Fibroblast of skin of left biceps (primary cell): ENCODE data around the gene IKZF3.
"Not testable (repeated sequence)": the region's sequence is repeated elsewhere in the genome, so short reads cannot be mapped to it uniquely, and the experiment has no call there.

ENCODE experiments used
- DNase-seq, 2 experiments: peaks; one replicate each; pipeline ENCODE4 v3.0.0-alpha.2; 2013; ENCODE audit warnings: low read depth in 2 of 2

IKZF3 gene

GRCh38 chr17:39739885-39740356 is 124.2 kb downstream of the IKZF3 start:
- no peak for DNase-seq

GRCh38 chr17:39738983-39739884 is 124.9 kb downstream of the IKZF3 start:
- no peak for DNase-seq

GRCh38 chr17:39738568-39738901 is 125.6 kb downstream of the IKZF3 start:
- no peak for DNase-seq

- no peak for DNase-seq
Measured at GRCh38 chr17:39737760-39738567, 126.1 kb downstream of the IKZF3 start, which contains the start of gene GRB7. Gene GRB7 (plus strand): TSS chr17:39737938. CDS start chr17:39742302, 4,364 bp downstream.

- DNase-seq, result no peak
Measured at GRCh38 chr17:39737206-39737759, 126.8 kb downstream of the IKZF3 start.

GRCh38 chr17:39736319-39737165 is 127.6 kb downstream of the IKZF3 start:
- no peak for DNase-seq

- no peak for DNase-seq
Measured at GRCh38 chr17:39735882-39736281, 128.2 kb downstream of the IKZF3 start.

GRCh38 chr17:39732586-39732985 is 131.5 kb downstream of the IKZF3 start:
- no peak for DNase-seq

- DNase-seq, result peak; percentile 38 to 47
Measured at GRCh38 chr17:39730095-39730921, 133.8 kb downstream of the IKZF3 start, which contains the start of gene MIEN1. Gene MIEN1 (minus strand): TSS chr17:39730532. CDS start chr17:39730495, 37 bp downstream.

GRCh38 chr17:39729280-39729851 is 134.7 kb downstream of the IKZF3 start:
- no peak for DNase-seq

GRCh38 chr17:39727556-39727955 is 136.6 kb downstream of the IKZF3 start:
- no peak for DNase-seq

- no peak for DNase-seq
Measured at GRCh38 chr17:39726617-39727016, 137.5 kb downstream of the IKZF3 start.

GRCh38 chr17:39725923-39726322 is 138.2 kb downstream of the IKZF3 start:
- DNase-seq, result not testable (repeated sequence)

GRCh38 chr17:39724731-39725130 is 139.4 kb downstream of the IKZF3 start:
- no peak for DNase-seq

GRCh38 chr17:39722965-39723848 is 140.9 kb downstream of the IKZF3 start:
- no peak for DNase-seq

GRCh38 chr17:39722104-39722503 is 142.0 kb downstream of the IKZF3 start:
- DNase-seq, result no peak

- DNase-seq, result no peak
Measured at GRCh38 chr17:39719563-39720355, 144.4 kb downstream of the IKZF3 start.

GRCh38 chr17:39717660-39718059 is 146.5 kb downstream of the IKZF3 start:
- DNase-seq, result no peak
